Fibroblast of lung (primary cell): Measurements from ENCODE around the gene PRSS36.

ENCODE experiments used
- EZH2 ChIP-seq: IDR thresholded peaks from 2 replicates; pipeline ENCODE4 v1.5.1; 2012; ENCODE audit warnings: low read length, control low read depth, mild to moderate bottlenecking; ENCODE audit errors: missing control alignments
- TF ChIP-seq, protein P1 (sequence below), 2 donors: IDR thresholded peaks in 1 of 2; conservative IDR thresholded peaks in 1 of 2; 1 replicate in 1 of 2; 2 replicates in 1 of 2; pipeline ENCODE4 v1.5.1; 2011 to 2012; ENCODE audit warnings: low read length in 2 of 2, control low read depth in 1 of 2, inconsistent platforms in 1 of 2, low read depth in 1 of 2, mild to moderate bottlenecking in 1 of 2

DNA sequence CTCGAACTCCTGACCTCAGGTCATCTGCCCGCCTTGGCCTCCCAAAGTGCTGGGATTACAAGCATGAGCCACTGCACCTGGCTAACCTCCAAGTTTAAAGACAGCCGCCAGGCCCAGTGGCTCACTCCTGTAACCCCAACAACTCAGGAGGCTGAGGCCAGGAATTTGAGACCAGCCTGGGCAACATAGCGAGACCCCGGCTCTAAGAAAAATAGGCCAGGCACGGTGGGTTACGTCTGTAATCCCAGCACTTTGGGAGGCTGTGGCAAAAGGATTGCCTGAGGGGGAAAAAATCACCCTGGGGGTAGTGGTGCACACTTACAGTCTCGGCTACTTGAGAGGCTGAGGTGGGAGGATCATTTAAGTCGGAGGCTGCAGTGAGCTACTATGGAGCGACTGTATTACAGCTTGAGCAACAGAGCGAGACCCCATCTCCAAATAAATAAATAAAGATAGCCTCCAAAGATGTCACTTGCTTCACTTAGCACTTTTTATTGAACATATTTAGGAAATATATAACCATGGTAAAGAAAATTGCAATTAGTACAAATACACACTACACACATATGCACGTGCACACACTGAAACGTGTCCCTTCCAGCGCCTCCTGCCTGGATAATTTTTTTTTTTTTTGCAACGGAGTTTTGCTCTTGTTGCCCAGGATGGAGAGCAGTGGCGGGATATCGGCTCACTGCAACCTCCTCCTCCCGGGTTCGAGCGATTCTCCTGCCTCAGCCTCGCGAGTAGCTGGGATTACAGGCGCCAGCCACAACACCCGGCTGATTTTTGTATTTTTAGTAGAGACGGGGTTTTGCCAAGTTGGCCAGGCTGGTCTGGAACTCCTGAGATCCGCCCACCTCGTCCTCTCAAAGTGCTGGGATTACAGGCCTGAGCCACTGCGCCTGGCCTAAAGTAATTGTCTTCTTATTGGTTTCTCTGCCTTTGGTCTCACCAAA is 43.1 kb downstream of the PRSS36 start:
- TF ChIP-seq, protein P1, sequence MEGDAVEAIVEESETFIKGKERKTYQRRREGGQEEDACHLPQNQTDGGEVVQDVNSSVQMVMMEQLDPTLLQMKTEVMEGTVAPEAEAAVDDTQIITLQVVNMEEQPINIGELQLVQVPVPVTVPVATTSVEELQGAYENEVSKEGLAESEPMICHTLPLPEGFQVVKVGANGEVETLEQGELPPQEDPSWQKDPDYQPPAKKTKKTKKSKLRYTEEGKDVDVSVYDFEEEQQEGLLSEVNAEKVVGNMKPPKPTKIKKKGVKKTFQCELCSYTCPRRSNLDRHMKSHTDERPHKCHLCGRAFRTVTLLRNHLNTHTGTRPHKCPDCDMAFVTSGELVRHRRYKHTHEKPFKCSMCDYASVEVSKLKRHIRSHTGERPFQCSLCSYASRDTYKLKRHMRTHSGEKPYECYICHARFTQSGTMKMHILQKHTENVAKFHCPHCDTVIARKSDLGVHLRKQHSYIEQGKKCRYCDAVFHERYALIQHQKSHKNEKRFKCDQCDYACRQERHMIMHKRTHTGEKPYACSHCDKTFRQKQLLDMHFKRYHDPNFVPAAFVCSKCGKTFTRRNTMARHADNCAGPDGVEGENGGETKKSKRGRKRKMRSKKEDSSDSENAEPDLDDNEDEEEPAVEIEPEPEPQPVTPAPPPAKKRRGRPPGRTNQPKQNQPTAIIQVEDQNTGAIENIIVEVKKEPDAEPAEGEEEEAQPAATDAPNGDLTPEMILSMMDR (conservative IDR thresholded peaks at IDR 0.05 in 1 of 2, IDR thresholded peaks at IDR 0.05 in 1 of 2; ENCODE audit: low read depth in 1 of 2, low read length in 2 of 2), result no peak
- no peak for TF ChIP-seq EZH2
